A549 (cell line): ENCODE results near the gene KRTAP4-1. TPM values are rescaled to one million over a fixed set of nuclear protein-coding genes. Genes with fewer than 3 reads are reported as not detected.

ENCODE experiments used
- ATAC-seq, 2 experiments: fragments of 200-7000 bp in 1 of 2; fragments of >200 bp in 1 of 2; cut with Nextera tagmentation in 1 of 2; cut with Tn5 transposase in 1 of 2; 3 replicates each; pipeline versions ENCODE4 v1.8.0 to v1.9.1; 2018 to 2020; ENCODE audit warnings: mild to moderate bottlenecking in 1 of 2, moderate library complexity in 1 of 2
- CTCF ChIA-PET: fragments of 300-600 bp; sonication (Branson Sonifier 250); formaldehyde crosslinking; extraction: SDS; loops from one replicate; lab custom pipeline; 2021; ENCODE audit warnings: antibody characterized with exemption, inconsistent platforms; lab: Yijun Ruan, JAX
- POLR2A ChIA-PET: fragments of 350-600 bp; formaldehyde crosslinking; extraction: SDS; loops from one replicate; lab custom pipeline; 2021; ENCODE audit warnings: antibody characterized with exemption, inconsistent platforms; lab: Yijun Ruan, JAX
- DNase-seq, 2 experiments: peaks; one replicate each; pipeline versions ENCODE4 v3.0.0 to v3.0.0-alpha.2; 2011 to 2016; ENCODE audit warnings: low read depth in 1 of 2, low spot score in 1 of 2
- FAIRE-seq: peaks from 2 replicates; lab custom pipeline; 2011; peaks lifted over from hg19 to GRCh38; lab: Jason Lieb, UNC
- H3K27ac ChIP-seq, 2 experiments: fragments of >200 bp; sonication (Bioruptor Twin); formaldehyde crosslinking; 3 replicates each; pipeline ENCODE4 v1.5.1; 2016 to 2017
- H3K4me1 ChIP-seq: fragments of >200 bp; sonication (Bioruptor Twin); formaldehyde crosslinking; 3 replicates; pipeline ENCODE4 v1.6.1; 2016
- H3K4me2 ChIP-seq: fragments of >200 bp; sonication (Bioruptor Twin); formaldehyde crosslinking; 3 replicates; pipeline ENCODE4 v1.6.1; 2016
- H3K4me3 ChIP-seq: fragments of >200 bp; sonication (Bioruptor Twin); formaldehyde crosslinking; 3 replicates; pipeline ENCODE4 v1.5.1; 2016
- H3K9me3 ChIP-seq: fragments of >200 bp; sonication (Bioruptor Twin); formaldehyde crosslinking; 3 replicates; pipeline ENCODE4 v1.6.1; 2016
- BCL3 ChIP-seq: fragments of >200 bp; sonication (Bioruptor Twin); formaldehyde crosslinking; IDR thresholded peaks from 3 replicates; pipeline ENCODE4 v1.6.1; 2016
- BHLHE40 ChIP-seq: IDR thresholded peaks from 2 replicates; pipeline ENCODE4 v1.6.1; 2012; ENCODE audit warnings: low read depth, low read length, inconsistent platforms
- CBX8 ChIP-seq: fragments of 200-600 bp; sonication (generic); IDR thresholded peaks from 2 replicates; pipeline ENCODE4 v1.6.1; 2016
- CHD2 ChIP-seq: fragments of 150-350 bp; IDR thresholded peaks from 2 replicates; pipeline ENCODE4 v1.6.1; 2014; ENCODE audit warnings: low read length; ENCODE audit not compliant: partially characterized antibody
- CHD4 ChIP-seq: fragments of 200-600 bp; sonication (generic); IDR thresholded peaks from 2 replicates; pipeline ENCODE4 v1.6.1; 2016; ENCODE audit warnings: antibody characterized with exemption, mild to moderate bottlenecking, borderline replicate concordance
- CTCF ChIP-seq: fragments of >200 bp; sonication (Bioruptor Twin); formaldehyde crosslinking; IDR thresholded peaks from 3 replicates; pipeline ENCODE4 v1.5.1; 2016
- E2F6 ChIP-seq: IDR thresholded peaks from 2 replicates; pipeline ENCODE4 v1.6.1; 2012; ENCODE audit warnings: low read depth, borderline replicate concordance
- EHMT2 ChIP-seq: fragments of 200-600 bp; sonication (generic); IDR thresholded peaks from 2 replicates; pipeline ENCODE4 v1.6.1; 2016; ENCODE audit warnings: antibody characterized with exemption, low read depth, mild to moderate bottlenecking, moderate library complexity
- EP300 ChIP-seq, 2 experiments: fragments of >200 bp; sonication (Bioruptor Twin); formaldehyde crosslinking; IDR thresholded peaks; 2 replicates in 1 of 2; 3 replicates in 1 of 2; pipeline ENCODE4 v1.6.1; 2016 to 2017
- ESRRA ChIP-seq: fragments of 150-350 bp; IDR thresholded peaks from 2 replicates; pipeline ENCODE4 v1.6.1; 2014; ENCODE audit warnings: mild to moderate bottlenecking, low read length, borderline replicate concordance
- FOSB ChIP-seq: fragments of 250-450 bp; sonication (Bioruptor Pico); IDR thresholded peaks from 2 replicates; pipeline ENCODE4 v1.5.0; 2020; ENCODE audit warnings: mild to moderate bottlenecking, moderate library complexity
- FOSL2 ChIP-seq, 2 experiments: fragments of 450-650 bp in 1 of 2; fragments of >200 bp in 1 of 2; sonication (Bioruptor Twin) in 1 of 2; formaldehyde crosslinking; IDR thresholded peaks; 2 replicates each; pipeline versions ENCODE4 v1.5.0 to v1.6.1; 2016 to 2020; ENCODE audit warnings: mild to moderate bottlenecking in 1 of 2, moderate library complexity in 1 of 2
- GATA3 ChIP-seq: IDR thresholded peaks from 2 replicates; pipeline ENCODE4 v1.6.1; 2012; ENCODE audit warnings: borderline replicate concordance
- HMGXB4 ChIP-seq: fragments of 250-450 bp; sonication (Bioruptor Pico); IDR thresholded peaks from 2 replicates; pipeline ENCODE4 v1.5.0; 2021; ENCODE audit warnings: mild to moderate bottlenecking, moderate library complexity, borderline replicate concordance
- HOXA7 ChIP-seq: fragments of 250-450 bp; sonication (Bioruptor Pico); IDR thresholded peaks from 2 replicates; pipeline ENCODE4 v1.5.0; 2020; ENCODE audit warnings: mild to moderate bottlenecking, moderate library complexity
- JUNB ChIP-seq: fragments of >200 bp; sonication (Bioruptor Twin); formaldehyde crosslinking; IDR thresholded peaks from 2 replicates; pipeline ENCODE4 v1.6.1; 2016
- MAX ChIP-seq: IDR thresholded peaks from 2 replicates; pipeline ENCODE4 v1.6.1; 2012
- MAZ ChIP-seq: fragments of 150-350 bp; IDR thresholded peaks from 2 replicates; pipeline ENCODE4 v1.6.1; 2014; ENCODE audit warnings: antibody characterized with exemption, low read depth, low read length, borderline replicate concordance
- NFE2L2 ChIP-seq: fragments of 150-350 bp; conservative IDR thresholded peaks from 2 replicates; pipeline ENCODE4 v1.6.1; 2014; ENCODE audit warnings: low read length
- NPAS2 ChIP-seq: fragments of 250-450 bp; sonication (Bioruptor Pico); IDR thresholded peaks from 2 replicates; pipeline ENCODE4 v1.8.0; 2022; ENCODE audit warnings: mild to moderate bottlenecking, moderate library complexity, borderline replicate concordance
- NR3C1 ChIP-seq: fragments of >200 bp; sonication (Bioruptor Twin); formaldehyde crosslinking; IDR thresholded peaks from 3 replicates; pipeline ENCODE4 v1.6.1; 2017
- PBX3 ChIP-seq: IDR thresholded peaks from 2 replicates; pipeline ENCODE4 v1.6.1; 2012
- PHF8 ChIP-seq: fragments of 200-600 bp; sonication (generic); IDR thresholded peaks from 2 replicates; pipeline ENCODE4 v1.6.1; 2016; ENCODE audit warnings: low read depth, mild to moderate bottlenecking, antibody characterized with exemption, moderate library complexity, borderline replicate concordance
- POLR2A ChIP-seq: IDR thresholded peaks from 2 replicates; pipeline ENCODE4 v1.6.1; 2012; ENCODE audit warnings: mild to moderate bottlenecking, low read length
- SREBF2 ChIP-seq: fragments of 450-650 bp; IDR thresholded peaks from 2 replicates; pipeline ENCODE4 v1.6.1; 2014; ENCODE audit warnings: mild to moderate bottlenecking, moderate library complexity
- TFCP2L1 ChIP-seq: fragments of 250-450 bp; sonication (Bioruptor Pico); IDR thresholded peaks from 2 replicates; pipeline ENCODE4 v1.5.0; 2021; ENCODE audit warnings: mild to moderate bottlenecking
- TP53 ChIP-seq: fragments of 250-450 bp; sonication (Bioruptor Pico); IDR thresholded peaks from 2 replicates; pipeline ENCODE4 v1.5.0; 2021; ENCODE audit warnings: mild to moderate bottlenecking, moderate library complexity
- USF2 ChIP-seq: fragments of 450-650 bp; IDR thresholded peaks from 2 replicates; pipeline ENCODE4 v1.6.1; 2014; ENCODE audit warnings: antibody characterized with exemption
- ZC3H11A ChIP-seq: fragments of 450-650 bp; IDR thresholded peaks from 2 replicates; pipeline ENCODE4 v1.6.1; 2014; ENCODE audit warnings: antibody characterized with exemption, mild to moderate bottlenecking
- ZFP36 ChIP-seq: fragments of 450-650 bp; IDR thresholded peaks from 2 replicates; pipeline ENCODE4 v1.6.1; 2014; ENCODE audit warnings: borderline replicate concordance; ENCODE audit not compliant: partially characterized antibody
- ZNF302 ChIP-seq: fragments of 250-450 bp; sonication (Bioruptor Pico); IDR thresholded peaks from 2 replicates; pipeline ENCODE4 v1.9.0; 2021; ENCODE audit warnings: inconsistent platforms, mild to moderate bottlenecking, moderate library complexity
- WGBS: methylation state at CpG from one replicate; pipeline ENCODE4 v1.1.6; 2017; ENCODE audit errors: missing lambda C conversion rate; 5-methylcytosine and 5-hydroxymethylcytosine counted together
- polyA plus RNA-seq, 4 experiments: library from polyadenylated mRNA; depleted of rRNA in 3 of 4; stranded (reverse); fragments of >200 nt; fragmentation: RNase III in 1 of 4; extraction: RNeasy Plus Mini Kit Qiagen cat#74134 plus additional on column Dnase treatment in 1 of 4; gene quantifications; 2 replicates in 3 of 4; 3 replicates in 1 of 4; pipeline ENCODE4 v1.2.3, GENCODE V29; 2011 to 2017

Gene KRTAP4-1
- polyA plus RNA-seq, 2 of the 4 experiments (the other 2 are of a cell fraction), result 0.12 to 0.32 TPM

- TF ChIP-seq PBX3, result no peak
These were observed 27.9 kb upstream of the KRTAP4-1 start (continued) for GRCh38 chr17:41212524-41213169.

- 8% methylated on average over 1 of the region's 1 CpG for WGBS
- DNase-seq (peak; percentile 55 to 85), FAIRE-seq (peak; percentile 100), ATAC-seq (peak; percentile 91 to 96)
- H3K9me3 ChIP-seq, result 0 out of 3 replicates have a peak, but pooled peaks cover 6% of the 10 kb centered on the region
- CTCF ChIA-PET, result interaction anchor here (0.9 to 2.0 kb wide), 3 partner anchors 111 to 451 kb away, joined by 3 to 7 read pairs (median 3); no protein-coding TSS in a partner anchor
- peak overlapping the region; percentile 62 for H3K4me2 ChIP-seq
- H3K4me3 ChIP-seq, result no peak overlapping the region
- peaks cover 24% of the 10 kb centered on the region for H3K4me1 ChIP-seq
- H3K27ac ChIP-seq, result peak overlapping the region; percentile 62 to 78; a peak in 5 of 6 replicates
- POLR2A ChIA-PET, result no interaction called here
- TF ChIP-seq SREBF2 (no peak), USF2 (no peak), HMGXB4 (CRISPR knock-in tag) (no peak), E2F6 (0 out of 2 replicates have a peak, but pooled peaks have one; percentile 14), MAX (0 out of 2 replicates have a peak, but pooled peaks have one; percentile 20), BCL3 (no peak), FOSB (CRISPR knock-in tag) (no peak), ZFP36 (no peak), NR3C1 (no peak), JUNB (peak; percentile 81), PHF8 (no peak), TP53 (CRISPR knock-in tag) (no peak), CTCF (no peak; the same call in 2 of the 3 replicates), FOSL2 (IDR thresholded peaks at IDR 0.05) (peak; percentile 68), FOSL2 (CRISPR knock-in tag; IDR thresholded peaks at IDR 0.05) (peak; percentile 82), TFCP2L1 (CRISPR knock-in tag) (no peak), GATA3 (peak; percentile 64; the same call in 1 of the 2 replicates), NPAS2 (CRISPR knock-in tag) (no peak), EHMT2 (no peak), NFE2L2 (peak; percentile 86), EP300 (IDR thresholded peaks at IDR 0.05) (peak; percentile 27 to 60; a peak in 2 of 5 replicates), ZC3H11A (no peak), CHD4 (no peak), POLR2A (no peak), CBX8 (no peak), CHD2 (no peak), MAZ (no peak), ZNF302 (0 out of 2 replicates have a peak, but pooled peaks have one; percentile 31), BHLHE40 (no peak), ESRRA (no peak), HOXA7 (CRISPR knock-in tag) (no peak)
These were observed 27.2 kb upstream of the KRTAP4-1 start for GRCh38 chr17:41211845-41212466.
